T-helper 22 cell (primary cell): ENCODE measurements around the gene ZMYND10.
"Not testable (repeated sequence)": the region's sequence is repeated elsewhere in the genome, so short reads cannot be mapped to it uniquely, and the experiment has no call there.

Source experiments
- DNase-seq: peaks from one replicate; pipeline ENCODE4 v3.0.0-alpha.2; 2020; ENCODE audit warnings: low read depth

The ZMYND10 gene

DNA sequence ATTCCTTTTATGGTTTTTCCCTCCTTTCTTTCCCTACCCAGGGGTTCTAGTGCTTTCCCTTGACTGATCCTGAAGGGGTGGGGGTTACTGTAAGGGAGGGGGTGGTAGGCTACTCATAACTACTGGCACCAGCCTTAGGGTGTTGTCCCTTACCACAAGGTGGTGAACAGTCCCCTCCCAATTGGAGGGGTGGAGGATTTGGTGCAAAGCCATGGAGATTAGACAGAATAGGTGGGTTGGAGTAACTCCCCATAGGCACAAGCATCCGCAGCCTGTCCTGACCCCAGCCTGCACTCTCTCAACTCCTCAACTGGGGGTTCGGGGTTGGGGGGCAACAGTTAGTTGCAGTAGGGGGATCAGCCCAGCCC, 20.4 kb downstream of the ZMYND10 start:
- no peak for DNase-seq

DNA sequence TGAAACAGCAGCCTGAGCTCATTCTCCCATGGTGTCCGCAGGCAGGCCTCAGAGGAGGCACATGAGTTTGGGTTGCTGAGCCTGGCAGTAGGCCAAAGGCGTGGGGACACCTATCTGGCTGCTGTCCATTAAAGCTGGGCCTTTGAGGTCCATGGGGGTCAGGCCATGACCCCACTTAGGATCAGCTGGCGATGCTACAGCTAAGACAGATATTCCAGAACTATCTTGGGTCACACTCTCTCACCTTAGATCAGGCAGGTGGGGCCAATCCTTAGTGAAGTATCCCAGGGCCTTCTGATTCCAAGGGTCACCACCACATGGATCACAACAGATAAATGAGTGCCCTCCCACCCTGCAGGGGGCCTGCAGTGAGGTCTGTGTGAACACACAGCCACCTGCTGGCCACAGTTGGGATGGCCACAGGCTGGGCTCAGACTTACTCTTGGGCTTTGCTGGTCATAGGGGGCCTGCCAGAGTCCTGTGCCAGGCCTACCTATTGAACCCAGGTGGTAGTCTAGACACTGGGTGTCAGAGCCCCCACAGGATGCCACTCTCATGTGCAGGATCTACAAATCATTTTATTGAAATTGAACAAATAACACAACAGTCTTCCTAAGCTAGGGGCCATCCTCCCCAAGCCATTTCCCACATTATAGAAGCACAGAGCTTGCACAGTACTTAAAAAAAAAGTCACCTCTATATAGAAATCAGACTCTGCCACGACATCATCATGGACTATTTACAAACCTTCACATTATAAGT, 21.0 kb downstream of the ZMYND10 start:
- DNase-seq: peak; percentile 26

DNA sequence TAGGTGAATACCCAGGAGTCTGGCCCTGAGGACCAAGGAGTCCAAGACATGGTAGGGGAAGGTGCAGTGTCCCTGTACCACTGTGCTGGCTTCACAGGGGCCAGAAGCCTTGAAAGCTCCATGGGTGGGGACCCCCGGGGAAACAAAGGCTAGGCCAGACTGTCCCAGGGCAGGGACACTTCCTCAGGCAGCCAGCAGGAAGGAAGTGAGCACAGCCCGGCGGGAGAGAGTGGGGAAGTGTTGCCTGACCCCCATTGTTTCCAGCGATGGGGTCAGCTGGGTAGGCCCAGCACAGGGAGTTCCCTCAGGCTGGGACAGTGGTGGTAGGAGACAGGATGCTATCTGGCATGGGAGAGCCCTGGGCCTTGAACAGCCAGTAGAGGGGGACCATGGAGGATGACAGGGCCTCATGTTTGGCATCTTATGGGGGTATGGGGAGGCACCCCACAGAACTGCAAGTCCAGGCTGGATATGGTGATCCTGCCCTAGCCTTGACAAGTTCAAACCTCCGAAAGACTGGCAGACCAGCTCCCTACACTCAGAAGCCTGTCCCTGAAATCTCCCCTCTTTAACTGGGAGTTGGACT, 21.8 kb downstream of the ZMYND10 start:
- DNase-seq: no peak

DNA sequence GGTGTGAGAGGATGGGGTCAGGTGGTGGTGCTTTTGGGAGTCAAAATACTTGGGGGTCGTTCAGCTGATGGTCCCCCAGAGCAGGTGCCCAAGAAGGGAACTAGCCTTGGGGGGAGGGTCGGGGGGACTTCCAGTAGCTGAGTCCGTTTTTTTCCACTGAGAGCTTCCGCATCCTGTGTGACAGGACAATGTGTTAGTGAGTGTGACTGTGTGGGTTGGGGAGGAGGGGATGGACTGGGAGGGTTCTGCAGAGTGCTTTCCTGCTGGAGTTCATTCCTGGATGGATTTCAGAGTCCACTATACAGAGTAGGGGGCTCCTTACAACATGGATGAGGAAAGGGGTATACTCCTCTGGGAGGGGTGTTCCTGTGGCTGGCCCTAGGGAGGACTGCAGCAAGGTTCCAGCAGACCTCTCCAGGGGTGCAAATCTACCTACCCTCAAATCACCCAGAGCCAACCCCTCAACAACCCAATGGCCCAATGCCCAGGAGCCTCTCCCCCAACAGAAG, 22.4 kb downstream of the ZMYND10 start:
- no peak for DNase-seq

DNA sequence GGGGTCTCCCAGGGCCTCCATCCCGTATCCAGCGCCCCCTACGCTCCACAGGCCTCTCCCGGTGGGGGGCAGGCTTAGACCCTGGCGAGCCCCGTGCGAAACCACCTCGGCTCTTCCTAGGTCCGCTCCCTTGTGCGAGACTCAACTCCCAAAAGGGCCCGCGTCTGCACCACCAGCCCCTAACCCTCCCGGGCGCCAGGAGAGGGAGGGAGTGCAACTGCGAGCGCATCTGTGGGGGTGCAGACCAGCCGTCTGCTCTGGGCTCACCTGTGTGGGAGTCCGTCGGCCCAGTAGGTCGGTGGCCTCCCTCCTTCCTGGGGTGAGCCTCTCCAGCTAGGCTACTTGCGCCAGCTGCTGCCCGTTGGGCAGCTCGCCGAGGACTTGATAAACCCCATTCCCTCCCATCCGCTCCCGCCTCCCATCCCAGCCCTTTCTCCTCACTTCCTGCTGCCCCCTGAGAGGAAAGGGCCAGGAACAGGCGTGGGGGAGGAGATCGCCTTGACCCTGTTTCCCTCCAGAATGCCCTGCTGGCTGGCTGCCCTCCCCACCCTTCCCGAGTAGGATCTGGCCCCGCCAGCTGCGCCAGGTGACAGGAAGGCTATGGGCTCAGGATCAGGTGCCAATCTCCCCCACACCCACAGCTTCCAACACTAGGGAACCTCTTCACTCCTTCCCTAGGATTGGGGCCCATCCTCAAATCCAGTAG, 23.0 kb downstream of the ZMYND10 start, which contains the start of gene HYAL2:
HYAL2 (minus strand) TSS at position 360 of the 706 bp plus-strand sequence. CDS start 2,256 bp downstream, outside the sequence.
- DNase-seq: no peak

DNA sequence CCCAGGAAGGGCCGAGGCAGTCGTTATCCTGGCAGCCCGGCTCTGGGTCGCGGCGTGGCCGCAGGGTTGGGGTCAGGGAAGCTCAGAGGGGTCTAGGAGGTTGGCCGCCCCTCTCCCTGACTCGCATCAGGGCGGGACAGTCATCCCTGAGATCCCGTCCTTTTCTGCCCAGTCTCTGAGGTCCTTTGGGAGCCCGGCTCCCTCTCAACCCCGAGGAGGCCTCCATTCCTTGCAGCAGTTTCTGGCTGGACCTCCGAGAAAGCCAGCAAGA, 23.5 kb downstream of the ZMYND10 start:
- DNase-seq: no peak

DNA sequence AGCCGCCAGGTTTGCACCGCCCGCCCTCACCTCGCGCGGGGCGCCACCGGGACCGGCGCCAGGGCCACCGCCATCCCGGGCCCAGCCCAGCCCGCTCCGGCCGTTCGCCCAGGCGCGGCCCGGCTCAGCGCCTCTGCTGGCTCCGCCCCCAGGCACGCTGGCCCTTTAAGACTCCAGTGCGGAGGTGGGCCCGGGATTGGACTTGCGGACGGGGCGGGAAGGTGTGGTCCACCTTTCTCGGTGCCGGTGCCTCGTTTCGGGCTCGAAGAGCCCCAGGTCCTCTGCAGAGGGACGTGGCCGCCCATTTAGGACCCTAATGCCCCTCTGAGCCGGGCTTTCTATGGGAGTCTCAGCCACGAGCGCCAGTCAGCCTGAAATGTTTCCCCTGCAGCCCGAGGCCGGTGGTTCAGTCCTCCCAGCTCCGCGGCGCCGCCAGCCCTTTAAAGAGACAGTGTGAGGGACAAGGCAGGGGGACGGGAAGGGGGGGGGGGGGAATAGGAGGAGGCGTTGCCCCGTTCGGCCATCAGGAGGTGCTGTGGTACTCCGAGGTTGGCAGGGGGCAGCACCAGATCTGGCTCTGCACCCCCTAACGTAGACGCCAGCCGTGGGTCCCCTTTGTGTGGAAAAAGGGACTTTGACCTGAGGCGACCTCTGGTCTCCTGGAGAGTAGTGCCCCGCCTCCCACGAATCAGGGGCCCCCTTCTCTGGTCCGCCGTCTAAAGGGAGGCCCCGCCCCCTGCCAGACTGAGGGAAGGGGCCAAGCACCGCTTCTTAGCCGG, 24.0 kb downstream of the ZMYND10 start:
- DNase-seq: peak; percentile 61

DNA sequence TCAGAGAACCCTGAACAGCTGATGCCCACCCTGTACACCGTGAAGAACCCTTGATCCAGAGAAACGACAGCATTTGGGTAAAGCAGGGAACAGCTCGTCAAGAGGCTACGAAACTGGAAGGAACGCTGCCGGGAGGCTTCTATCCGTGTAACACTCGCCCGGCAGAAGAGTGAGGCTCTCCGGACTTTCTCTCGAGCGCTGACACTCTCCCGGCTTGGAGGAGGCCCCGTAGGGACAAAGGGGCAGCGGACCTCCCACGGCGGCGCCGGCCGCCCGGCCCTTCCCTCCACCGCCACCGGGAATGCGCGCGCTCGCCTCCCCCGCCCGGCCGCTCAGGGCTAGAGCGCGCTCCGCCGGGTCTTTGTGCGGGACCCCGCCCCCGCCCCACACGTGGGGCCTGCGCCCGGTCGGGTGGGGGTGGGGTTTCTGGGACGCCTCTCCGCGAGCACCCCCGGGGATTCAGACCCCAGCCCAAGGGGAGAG, 24.6 kb downstream of the ZMYND10 start:
- DNase-seq: peak; percentile 37

DNA sequence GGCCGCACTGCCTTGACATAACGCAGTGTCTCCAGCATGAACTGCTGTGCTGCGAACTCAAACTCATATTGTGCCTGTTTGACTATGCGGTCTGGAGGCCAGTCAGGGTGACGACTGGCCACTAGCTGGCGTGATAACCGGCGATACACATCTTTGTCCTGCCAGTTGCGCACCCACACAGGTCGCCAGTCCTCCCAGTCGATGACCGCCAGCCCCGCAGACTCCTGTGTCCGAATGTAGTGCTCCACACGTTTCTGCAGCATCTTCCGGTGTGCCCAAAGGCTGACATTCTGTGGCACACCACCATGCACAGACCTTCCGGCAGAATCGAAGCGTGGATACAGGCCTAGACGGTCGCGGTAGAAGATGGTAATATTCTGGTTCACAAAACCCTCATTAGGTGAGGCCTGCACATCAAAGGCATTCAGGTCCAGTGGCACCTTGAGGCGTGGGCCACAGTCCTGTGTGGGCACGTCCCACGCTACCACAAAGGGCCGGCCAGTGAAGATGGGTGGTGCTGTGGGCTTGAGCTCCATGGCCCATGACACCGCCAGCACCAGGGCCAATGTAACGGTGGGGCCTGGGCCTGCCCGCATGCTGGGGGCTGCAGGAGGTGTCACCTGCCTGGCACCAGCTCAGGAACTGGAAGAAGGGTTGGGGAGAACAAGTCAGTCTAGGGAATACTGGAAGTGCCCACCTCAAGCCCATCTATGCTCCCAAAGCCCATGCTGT, 25.5 kb downstream of the ZMYND10 start:
- DNase-seq: no peak

DNA sequence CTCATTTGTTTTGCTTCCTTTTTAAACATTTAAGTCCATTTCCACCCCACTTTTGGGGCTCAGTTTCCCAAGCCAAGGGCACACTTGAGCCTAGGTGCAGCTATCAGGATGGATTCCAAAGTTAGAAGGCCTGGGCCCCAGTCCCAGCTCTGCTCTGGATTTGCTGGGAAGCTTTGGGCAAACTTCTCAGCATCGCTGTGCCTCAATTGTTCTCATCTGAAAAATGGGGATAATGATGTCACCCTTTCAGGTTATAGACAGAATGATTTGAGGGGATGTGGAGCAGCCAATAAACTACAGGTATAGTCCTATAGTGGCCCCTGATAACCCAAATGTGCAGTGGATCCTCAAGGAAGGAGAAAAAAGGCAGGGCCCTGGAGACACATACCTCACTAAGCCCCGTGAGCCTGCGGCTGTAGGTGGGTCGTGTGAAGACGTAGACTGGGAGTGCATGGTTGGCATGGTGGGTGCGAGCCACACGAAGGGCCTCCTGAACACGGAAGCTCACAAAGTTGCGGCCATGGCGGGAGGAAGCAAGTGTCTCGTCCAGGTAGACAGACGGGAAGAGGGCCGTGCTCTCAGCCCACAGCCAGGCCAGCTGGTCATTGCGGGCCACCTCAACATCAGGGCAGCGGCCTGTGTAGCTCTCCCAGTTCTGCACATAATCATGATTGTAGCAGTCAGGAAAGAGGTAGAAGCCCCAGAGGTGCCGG, 26.2 kb downstream of the ZMYND10 start:
- DNase-seq: no peak

DNA sequence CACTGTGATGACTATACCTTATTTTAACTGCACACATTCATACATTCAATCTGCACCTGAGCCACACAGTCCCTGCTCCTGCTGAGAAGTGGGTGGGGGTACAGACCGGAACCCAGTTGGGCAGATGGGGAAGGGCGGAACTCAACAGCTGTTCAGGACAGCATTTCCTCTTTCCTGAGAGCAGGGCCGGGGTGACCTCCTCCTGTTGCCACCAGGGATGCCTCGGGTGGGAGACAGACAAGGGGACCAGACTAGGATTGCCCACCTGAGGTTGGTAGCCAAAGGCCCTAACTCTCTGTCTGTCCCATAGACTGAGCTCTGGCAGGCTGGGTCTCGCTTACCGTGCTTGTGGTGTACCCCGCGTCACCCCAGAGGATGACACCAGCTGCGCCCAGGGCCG, 26.9 kb downstream of the ZMYND10 start:
- no peak for DNase-seq

DNA sequence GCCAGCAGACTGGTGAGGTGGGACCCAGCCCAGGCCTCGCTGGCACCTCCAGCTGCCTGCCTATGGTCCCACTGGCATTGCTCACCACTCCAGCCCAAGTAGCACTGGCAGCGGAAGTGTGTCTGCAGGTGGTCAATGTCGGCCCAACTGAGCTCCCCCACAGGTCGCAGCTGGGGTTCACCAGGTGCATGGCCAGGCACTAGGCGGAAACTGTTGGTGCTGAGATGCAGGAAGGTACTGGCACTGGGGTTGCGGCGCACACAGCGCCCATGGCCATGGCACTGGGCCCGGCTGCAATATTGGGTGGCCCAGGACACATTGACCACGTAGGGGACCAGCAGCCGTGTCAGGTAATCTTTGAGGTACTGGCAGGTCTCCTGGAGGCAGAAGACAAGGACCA, 27.4 kb downstream of the ZMYND10 start:
- no peak for DNase-seq

DNA sequence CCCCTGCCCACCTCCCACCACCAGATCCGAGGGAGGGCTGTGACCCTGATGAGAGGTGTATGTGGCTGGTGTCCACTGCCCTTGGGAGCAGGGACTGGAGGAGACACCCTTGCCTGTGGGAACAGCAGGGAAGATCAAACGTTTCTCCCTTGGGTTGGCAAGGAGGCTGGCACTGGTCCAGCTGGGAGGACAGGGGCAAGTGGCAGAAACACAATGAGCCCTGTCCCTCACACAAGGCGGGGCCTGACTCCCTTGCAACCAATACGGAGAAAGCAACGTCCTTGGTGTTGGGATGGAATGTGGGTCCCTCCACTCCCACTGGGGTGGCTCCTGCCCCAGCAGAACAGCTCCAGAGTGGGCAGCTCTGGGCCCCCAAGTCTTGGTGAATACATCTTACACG, 28.2 kb downstream of the ZMYND10 start:
- no peak for DNase-seq

DNA sequence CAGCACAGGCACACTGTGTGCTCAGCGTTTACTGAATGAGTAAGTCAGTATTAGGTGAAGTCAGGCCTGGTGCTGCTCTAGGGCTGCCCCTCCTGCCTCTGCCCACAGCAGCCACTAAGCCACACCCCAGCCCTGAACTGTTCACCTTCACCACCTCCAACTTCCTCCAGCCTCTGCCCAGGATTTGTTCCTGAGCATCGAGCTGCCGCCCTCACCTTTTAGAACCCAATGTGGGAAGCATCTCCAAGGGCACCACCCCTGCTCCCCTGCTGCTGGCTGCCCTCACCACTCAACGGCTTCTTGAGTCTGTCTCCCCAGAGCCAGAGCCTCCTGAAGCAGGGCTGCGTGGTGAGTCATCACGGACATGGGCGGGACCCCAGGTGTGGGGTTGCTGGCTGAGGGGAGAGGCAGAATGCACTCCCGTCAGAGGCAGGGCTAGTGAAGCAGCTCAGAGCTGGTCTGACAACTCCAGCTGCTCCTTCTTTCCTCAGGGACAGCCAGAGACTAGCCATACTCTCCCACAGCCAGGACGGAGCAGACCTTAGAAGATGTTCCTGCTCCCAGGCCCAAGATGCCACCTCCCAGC, 28.8 kb downstream of the ZMYND10 start:
- peak; percentile 75 for DNase-seq

DNA sequence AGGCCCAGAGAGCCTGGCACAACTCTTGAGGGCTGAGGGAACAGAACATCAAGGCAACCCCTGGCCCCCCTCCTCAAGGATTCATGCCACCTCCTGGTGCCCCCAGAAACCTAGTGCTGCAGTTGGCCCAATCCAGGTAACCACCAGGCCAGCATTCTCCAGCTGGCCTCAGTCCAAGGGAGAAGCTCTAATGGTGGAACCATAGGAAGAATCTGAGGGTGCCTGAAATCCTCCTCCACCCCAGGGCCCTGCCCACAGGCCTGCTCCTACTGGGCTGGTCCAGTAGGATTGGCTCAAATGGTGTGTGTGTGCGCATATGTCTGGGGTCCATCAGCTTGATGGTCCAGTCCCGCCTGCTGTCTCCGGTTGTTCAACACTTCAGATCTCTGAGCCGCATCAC, 30.7 kb downstream of the ZMYND10 start:
- DNase-seq: no peak

DNA sequence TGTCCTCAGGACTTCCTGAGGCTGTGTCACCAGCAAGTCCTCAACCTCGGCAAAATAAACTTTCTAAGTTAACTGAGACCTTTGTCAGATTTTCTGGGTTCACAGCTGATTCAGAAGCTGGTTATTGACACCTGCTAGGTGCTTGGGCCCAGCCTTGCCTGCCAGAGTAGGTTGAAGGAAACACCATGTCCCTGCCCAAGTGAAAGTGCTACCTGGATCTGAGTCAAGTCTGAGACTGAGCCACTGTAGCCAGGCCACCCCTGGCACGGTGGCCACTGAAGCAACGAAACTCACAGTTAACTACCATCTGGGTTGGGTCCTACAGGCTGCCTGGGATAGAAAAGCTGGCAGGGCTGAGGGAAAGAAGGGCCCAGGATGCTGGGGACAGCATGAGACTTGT, 31.2 kb downstream of the ZMYND10 start:
- no peak for DNase-seq

DNA sequence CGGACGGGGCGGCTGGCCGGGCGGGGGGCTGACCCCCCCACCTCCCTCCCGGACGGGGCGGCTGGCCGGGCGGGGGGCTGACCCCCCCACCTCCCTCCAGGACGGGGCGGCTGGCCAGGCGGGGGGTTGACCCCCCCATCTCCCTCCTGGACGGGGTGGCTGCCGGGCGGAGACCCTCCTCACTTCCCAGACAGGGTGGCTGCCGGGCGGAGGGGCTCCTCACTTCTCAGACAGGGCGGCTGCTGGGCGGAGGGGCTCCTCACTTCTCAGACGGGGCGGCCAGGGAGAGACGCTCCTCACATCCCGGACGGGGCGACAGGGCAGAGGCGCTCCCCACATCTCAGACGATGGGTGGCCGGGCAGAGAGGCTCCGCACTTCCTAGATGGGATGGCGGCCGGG, 33.5 kb downstream of the ZMYND10 start:
- DNase-seq: not testable (repeated sequence)

DNA sequence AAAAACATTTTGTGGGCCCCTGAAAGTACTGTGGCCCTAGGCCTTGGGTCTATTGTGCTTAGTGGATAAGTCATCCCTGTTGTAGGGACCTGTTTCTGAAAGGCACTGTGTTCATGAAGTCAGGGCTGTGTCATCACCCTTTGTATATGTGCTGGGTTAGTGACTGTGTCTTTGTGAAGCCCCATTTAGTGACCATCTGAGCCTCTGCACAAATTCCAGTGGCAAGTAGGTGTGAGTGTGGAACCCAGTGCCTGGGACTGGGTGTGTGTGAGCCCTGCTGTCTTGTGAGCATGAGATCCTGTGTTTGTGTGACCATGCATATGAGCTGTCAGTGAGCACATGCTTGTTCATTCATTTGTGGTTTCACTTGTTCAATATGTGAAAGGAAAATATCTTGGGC, 40.9 kb downstream of the ZMYND10 start:
- no peak for DNase-seq

DNA sequence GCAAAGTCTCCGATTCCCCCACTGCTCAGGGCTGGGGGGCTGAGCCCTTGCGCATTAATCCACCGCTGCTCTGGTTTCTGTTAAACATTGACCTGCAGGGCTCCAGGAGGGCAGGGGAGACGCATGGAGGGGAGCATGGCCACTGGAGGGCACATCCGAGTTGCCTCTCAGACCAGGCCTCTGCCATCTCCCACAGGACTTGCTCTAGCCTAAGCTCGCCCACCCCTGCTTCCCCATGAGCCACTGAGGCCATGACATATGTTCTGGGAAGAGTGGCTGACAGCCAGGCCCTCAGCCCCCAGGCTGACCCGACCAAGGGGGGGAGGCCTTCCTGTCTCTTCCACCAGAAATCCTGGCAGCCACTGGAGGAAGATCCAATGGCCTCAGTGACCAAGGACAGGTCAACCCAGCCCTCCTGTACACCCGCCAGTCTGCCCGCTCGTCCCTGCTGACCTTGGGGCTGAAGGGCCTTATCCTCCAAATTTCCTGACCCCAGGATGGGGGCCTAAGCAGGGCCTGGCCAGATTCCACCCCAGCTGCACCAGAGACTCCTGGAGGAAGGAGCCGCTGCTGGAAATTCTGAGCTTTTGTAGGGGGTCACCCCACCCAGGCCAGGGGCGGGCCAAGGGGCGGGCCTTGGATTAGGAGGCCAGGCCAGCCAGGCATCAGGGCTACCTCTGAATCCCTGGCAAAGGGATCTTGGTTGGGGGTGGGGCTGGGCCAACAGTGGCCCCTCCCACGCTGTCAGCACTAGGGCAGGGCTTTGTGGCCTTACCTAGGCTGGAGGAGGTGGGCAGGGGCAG, 42.3 kb downstream of the ZMYND10 start, which contains the start of gene HYAL1:
HYAL1 (minus strand) TSS at position 562 of the 803 bp plus-strand sequence. CDS start 618 bp downstream, outside the sequence.
- no peak for DNase-seq
